Transverse colon (tissue), 4 donors: Measurements from ENCODE around the gene GPBAR1.

ENCODE experiments used
- EP300 ChIP-seq: sonication (generic); formaldehyde crosslinking; IDR thresholded peaks from one replicate; pipeline ENCODE4 v1.6.1; 2017; ENCODE audit warnings: antibody characterized with exemption, low read depth
- POLR2A ChIP-seq: fragments of 450-650 bp; IDR thresholded peaks from one replicate; pipeline ENCODE4 v1.6.1; 2016; ENCODE audit warnings: antibody characterized with exemption, mild to moderate bottlenecking, moderate library complexity
- POLR2AphosphoS5 ChIP-seq, 3 donors: sonication (generic); formaldehyde crosslinking; IDR thresholded peaks; one replicate each; pipeline ENCODE4 v1.6.1; 2016; ENCODE audit warnings: antibody characterized with exemption in 3 of 3
- TF ChIP-seq, protein P1 (sequence below), 5 experiments: fragments of 200-600 bp in 3 of 5; fragments of 450-650 bp in 2 of 5; sonication (generic) in 3 of 5; IDR thresholded peaks; 1 replicate in 2 of 5; 2 replicates in 3 of 5; pipeline ENCODE4 v1.5.1; 2016 to 2017; ENCODE audit warnings: antibody characterized with exemption in 5 of 5, inconsistent platforms in 3 of 5, mild to moderate bottlenecking in 2 of 5, moderate library complexity in 1 of 5

DNA sequence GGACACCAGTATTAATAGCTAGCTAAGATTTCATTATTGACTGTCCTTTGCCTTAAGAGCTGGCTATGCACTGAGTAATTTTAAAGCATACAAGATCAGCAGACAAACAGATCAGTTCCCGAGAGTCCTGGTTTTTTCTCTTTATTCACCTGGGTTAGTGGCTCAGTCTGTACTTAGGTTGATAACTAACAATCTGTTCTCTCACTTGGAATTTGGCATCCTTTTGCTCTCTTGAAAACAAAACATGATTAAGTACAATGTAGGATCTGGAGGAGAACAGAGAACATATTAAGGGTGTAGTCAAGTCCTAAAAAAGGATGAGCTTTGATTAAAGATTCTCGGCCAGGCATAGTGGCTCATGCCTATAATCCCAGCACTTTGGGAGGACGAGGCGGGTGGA is 27.3 kb upstream of the GPBAR1 start:
- TF ChIP-seq, protein P1, sequence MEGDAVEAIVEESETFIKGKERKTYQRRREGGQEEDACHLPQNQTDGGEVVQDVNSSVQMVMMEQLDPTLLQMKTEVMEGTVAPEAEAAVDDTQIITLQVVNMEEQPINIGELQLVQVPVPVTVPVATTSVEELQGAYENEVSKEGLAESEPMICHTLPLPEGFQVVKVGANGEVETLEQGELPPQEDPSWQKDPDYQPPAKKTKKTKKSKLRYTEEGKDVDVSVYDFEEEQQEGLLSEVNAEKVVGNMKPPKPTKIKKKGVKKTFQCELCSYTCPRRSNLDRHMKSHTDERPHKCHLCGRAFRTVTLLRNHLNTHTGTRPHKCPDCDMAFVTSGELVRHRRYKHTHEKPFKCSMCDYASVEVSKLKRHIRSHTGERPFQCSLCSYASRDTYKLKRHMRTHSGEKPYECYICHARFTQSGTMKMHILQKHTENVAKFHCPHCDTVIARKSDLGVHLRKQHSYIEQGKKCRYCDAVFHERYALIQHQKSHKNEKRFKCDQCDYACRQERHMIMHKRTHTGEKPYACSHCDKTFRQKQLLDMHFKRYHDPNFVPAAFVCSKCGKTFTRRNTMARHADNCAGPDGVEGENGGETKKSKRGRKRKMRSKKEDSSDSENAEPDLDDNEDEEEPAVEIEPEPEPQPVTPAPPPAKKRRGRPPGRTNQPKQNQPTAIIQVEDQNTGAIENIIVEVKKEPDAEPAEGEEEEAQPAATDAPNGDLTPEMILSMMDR (IDR thresholded peaks at IDR 0.05) = no peak
- no peak for TF ChIP-seq POLR2AphosphoS5 (IDR thresholded peaks at IDR 0.05)
- no peak for TF ChIP-seq POLR2A
- no peak for TF ChIP-seq EP300
